GM18909 (cell line): ENCODE data around the gene ZNG1A.
"Not testable (repeated sequence)": the region's sequence is repeated elsewhere in the genome, so short reads cannot be mapped to it uniquely, and the experiment has no call there.

Experiments
- ATAC-seq: cut with Tn5 transposase; IDR thresholded peaks from one replicate; pipeline ENCODE4 v1.9.1; 2021; ENCODE audit warnings: mild to moderate bottlenecking; ENCODE audit not compliant: unreplicated experiment, poor library complexity

ZNG1A gene

DNA sequence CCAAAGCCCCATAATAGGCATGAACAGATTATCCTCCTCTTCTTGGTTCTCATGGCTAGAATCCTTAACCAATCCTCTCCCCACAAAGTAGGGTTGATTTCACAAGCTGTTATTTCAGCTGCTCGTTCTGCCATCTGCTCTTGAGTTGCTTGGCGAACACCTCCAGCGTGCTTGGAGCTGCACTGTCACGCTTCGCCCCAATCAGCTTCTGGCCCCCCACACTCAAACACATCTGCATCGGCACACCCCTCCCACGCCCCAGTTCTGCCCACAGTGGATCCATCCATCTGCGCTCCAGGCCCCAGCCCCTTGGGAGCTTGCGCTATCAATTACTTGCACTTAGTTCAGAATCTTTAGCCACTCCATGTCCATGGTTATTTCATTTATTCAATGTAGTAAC is 78.4 kb downstream of the ZNG1A start:
- ATAC-seq: not testable (repeated sequence)

- ATAC-seq: not testable (repeated sequence)
Measured at GRCh38 chr9:99867-100266, 79.0 kb downstream of the ZNG1A start.

- ATAC-seq: not testable (repeated sequence)
Measured at GRCh38 chr9:98775-99174, 80.1 kb downstream of the ZNG1A start.

DNA sequence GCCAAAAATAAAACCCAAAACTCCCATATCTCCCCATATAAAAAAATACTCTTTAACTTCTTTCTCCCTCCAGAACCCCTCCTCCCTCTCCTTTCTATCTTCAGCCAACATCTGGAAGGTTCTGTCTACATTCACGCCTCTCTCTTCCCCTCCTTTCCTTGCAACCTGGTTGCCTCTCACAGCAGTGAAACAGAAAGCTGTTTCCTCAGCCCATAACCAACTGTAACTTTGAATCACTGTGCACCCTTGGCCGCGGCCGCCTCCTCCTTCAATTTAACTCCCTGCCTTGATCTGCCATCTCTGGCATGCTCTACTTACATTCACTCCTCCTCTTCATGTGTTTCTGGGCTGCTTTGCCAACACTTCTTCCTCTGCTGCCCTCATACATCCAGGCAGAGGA is 83.9 kb downstream of the ZNG1A start:
- ATAC-seq: not testable (repeated sequence)

DNA sequence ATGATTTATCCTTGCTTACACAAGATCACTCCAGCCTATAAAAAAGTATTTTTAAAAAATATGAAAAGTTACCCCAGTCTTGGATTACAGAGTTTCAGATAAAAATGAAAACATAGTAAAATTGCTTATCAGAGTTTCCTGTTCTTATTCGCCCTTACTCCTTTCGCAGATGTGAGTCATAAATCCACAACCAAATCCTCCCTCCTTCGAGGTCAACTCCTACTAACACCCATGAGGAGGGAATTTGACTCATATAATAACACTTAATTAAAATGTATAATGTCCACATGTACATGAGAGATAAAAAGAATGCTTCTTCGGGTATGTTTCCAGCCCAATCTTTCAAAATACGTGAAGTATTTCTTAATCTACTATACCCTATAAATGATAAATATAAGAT is 84.5 kb downstream of the ZNG1A start:
- ATAC-seq: not testable (repeated sequence)

DNA sequence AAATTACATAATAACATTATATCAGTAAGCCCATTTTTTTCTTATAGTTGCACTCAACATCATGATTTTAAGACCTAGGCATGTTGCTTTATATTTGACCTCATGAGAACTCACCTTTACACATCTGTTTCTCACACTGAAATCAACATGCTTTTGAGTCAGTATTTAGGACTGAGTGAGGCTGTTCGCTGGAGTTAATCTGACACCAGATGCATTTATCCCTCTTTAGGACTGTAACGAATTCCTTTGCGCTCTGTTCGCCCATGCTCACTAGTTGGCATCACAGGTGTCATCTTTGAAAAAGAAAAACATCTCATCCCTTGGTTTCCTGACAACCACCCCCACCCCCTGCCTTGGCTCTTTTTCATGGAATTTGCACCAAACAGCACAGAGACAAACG is 84.9 kb downstream of the ZNG1A start:
- ATAC-seq: not testable (repeated sequence)

GRCh38 chr9:90851-91250 is 88.0 kb downstream of the ZNG1A start:
- not testable (repeated sequence) for ATAC-seq

DNA sequence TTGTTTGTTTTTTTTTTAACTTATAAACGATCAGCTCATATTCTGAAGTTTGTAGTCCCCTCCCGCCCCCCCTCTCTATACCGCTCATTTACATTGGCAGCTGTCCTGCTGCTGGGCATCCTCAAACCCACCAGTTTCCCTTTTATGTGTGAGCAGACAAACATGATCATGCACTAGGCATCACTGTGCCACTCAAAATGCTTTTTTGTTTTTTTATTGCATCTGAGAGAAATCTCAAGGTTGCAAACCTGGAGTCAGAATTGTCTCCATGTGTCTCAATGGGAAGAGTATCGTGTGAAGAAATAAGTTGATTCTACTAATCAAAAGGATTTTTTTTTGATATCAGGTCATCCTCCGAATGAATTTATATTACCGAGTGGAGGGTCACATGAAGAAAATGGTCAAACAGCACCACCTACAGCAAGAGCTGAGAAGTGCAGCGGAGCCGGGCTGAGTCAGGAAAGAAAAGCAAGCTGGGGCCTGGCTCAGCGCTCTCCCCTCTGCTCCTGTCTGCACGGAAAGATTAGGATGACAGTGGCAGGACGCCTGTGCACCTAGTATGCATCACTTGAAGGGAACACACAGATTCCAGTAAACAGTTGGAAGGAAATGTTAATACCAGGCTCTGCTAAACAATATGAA is 90.3 kb downstream of the ZNG1A start:
- ATAC-seq: peak; percentile 84

- not testable (repeated sequence) for ATAC-seq
Measured at GRCh38 chr9:87860-88259, 91.0 kb downstream of the ZNG1A start.

DNA sequence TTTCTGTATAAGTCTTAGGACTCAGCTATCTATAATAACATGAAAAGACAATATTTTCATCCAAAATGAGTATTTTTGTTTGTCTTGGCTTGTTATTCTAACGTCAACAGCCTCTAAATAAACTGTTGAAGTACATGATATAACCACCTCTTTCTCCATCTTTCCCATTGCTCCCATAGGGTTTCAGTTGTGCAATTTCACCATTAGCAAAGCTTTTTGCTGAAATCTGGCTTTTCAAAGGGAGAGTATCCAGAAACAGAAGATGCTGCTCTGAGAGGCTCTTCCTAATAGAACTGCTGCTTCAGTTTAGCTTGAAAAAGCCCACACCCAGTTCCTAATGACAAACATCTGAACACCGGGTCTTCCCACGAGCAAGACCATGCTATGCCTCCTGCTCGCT is 91.8 kb downstream of the ZNG1A start:
- ATAC-seq: not testable (repeated sequence)

DNA sequence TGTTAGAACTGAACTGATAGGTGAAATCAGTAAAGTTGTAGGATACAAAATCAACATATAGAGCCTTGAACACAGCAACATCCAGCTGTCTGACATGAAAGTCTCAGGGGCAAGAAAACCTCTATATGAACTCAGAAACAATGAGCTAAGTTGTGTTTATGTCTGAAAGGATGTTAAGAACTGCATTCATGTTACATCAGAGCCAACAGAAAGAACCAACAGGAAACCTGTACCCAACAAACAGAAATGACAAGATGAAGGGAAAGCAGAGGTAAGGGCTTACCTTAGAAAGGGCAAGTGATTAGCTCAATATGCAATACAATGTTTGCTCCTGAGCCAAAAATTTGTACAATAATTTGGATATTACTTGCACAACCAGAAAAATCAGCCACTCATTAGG is 92.2 kb downstream of the ZNG1A start:
- not testable (repeated sequence) for ATAC-seq

- not testable (repeated sequence) for ATAC-seq
Measured at GRCh38 chr9:82932-83689, 95.7 kb downstream of the ZNG1A start.

DNA sequence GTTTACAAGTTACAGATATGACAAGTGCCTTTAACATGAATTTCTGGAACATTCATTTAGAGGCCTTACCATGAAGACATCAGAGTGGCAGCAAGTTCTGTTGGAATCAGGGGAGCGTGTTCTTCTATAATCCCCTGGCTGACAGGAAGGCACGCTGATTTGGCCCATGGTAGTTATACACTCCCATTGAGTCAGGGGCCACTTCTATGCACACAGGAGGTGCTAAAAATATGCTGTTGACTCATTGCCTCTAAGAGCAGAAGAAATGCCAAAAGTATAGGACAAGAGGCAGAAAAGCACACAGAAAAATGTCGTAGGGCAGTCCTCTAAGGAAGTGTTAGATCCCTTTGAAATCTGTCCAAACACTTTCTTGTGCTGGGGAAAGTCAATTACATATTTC is 100.5 kb downstream of the ZNG1A start:
- ATAC-seq: not testable (repeated sequence)

DNA sequence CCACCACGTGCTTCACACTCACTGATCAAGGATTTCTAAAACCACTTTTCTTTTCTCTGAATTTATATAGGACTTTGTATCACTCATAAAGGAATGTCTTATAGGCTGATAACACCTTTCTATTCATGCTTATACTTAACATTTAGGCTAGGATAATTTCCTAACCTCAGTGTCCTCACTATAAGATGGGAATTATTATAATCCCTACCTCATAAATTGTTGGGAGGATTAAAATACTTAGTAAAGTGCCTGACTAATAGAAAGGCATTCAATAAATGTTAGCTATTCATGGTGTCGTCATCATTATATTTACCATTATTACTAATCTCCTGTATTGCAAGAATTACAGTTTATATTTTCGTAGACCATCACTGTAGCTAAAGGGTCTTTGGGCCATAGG is 102.5 kb downstream of the ZNG1A start:
- not testable (repeated sequence) for ATAC-seq

DNA sequence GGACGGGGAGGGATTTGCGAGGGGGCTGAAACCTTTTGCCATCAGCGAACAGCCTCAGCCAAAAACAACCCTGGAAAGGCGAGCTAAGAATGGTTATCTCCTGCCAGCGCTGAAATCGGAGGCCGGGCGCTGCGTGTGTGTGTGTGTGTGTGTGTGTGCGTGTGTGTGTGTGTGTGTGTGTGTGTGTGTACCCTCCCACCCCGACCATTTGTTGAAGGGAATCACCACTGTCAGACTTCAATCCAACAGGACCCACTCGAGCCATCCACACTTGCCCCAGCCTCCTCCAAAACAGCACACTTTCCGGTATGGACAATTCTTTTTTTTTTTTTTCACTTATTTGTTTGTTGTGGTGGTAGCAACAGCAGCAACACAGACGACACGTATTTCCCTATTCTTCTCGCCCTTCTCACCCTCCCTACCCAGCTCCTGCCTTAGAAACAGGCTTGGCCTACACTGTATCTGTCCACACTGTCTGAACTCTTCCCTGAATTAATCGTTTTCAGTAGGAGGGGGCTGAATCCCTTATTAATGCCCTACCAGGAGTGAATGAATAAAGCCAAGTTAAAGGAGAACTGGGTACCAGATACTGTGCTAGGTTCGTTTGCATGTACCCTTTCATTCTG is 104.8 kb downstream of the ZNG1A start:
- not testable (repeated sequence) for ATAC-seq

- not testable (repeated sequence) for ATAC-seq
Measured at GRCh38 chr9:73076-73899, 105.6 kb downstream of the ZNG1A start.
